Measurements from ENCODE around the gene TMEM184C. TPM values are rescaled to one million over a fixed set of nuclear protein-coding genes. Genes with fewer than 3 reads are reported as not detected.

TMEM184C gene
- total and polyA plus RNA-seq, 2 experiments from 2014 or later = 15.1 to 42.2 TPM

GRCh38 chr4:147616849-147617172, 386 bp upstream of the TMEM184C start:
- H4K20me1 ChIP-seq (replicated peaks; ENCODE audit: insufficient read depth) = peaks cover 13% of the 10 kb centered on the region
- TF ChIP-seq STAT1 (IDR thresholded peaks at IDR 0.05; ENCODE audit: unreplicated experiment) (no peak), NANOG (IDR thresholded peaks at IDR 0.05; ENCODE audit: borderline replicate concordance) (no peak), ZNF114 (CRISPR knock-in tag; IDR thresholded peaks at IDR 0.05) (no peak), JUNB (IDR thresholded peaks at IDR 0.05; ENCODE audit: unreplicated experiment) (no peak)
- Mint-ChIP-seq H3K27me3 (ENCODE audit: insufficient read depth, low read depth, poor library complexity) (peaks cover 4% of the 10 kb centered on the region), H3K4me3 (peak overlapping the region; percentile 94), H3K4me1 (peaks cover 27% of the 10 kb centered on the region), H3K27ac (peak overlapping the region; percentile 97), H3K36me3 (ENCODE audit: low read depth) (peaks cover 15% of the 10 kb centered on the region), H3K9me3 (no peaks in the 10 kb centered on the region)
- DNase-seq (ENCODE audit: low spot score) (no peak), ATAC-seq (peak; percentile 24)
- peak overlapping the region; percentile 66; the same call in 1 of the 2 replicates for H2AFZ ChIP-seq
- no peaks in the 10 kb centered on the region for H3F3A ChIP-seq (replicated peaks; ENCODE audit: low read depth)
- H3K9me2 ChIP-seq (ENCODE audit: insufficient read depth) = no peaks in the 10 kb centered on the region
- H3K4me1 ChIP-seq (ENCODE audit: insufficient read depth) = peaks cover 12% of the 10 kb centered on the region
- peak overlapping the region; percentile 98 for H3K4me3 ChIP-seq
- peaks cover 43% of the 10 kb centered on the region for H3K79me2 ChIP-seq (replicated peaks; ENCODE audit: insufficient read depth)
- no peaks in the 10 kb centered on the region for H3K27me3 ChIP-seq (ENCODE audit: insufficient read depth)
- 0 out of 2 replicates have a peak overlapping the region, but pooled peaks have one; percentile 0 for H3K27ac ChIP-seq (ENCODE audit: low read depth)
- peak overlapping the region; percentile 79 for H3K4me2 ChIP-seq
- H3K36me3 ChIP-seq (ENCODE audit: insufficient read depth) = no peaks in the 10 kb centered on the region

- DNase-seq (ENCODE audit: low spot score) (no peak), ATAC-seq (peak; percentile 8)
- Mint-ChIP-seq H3K4me3 (peak overlapping the region; percentile 94), H3K36me3 (ENCODE audit: low read depth) (peaks cover 19% of the 10 kb centered on the region), H3K9me3 (no peaks in the 10 kb centered on the region), H3K4me1 (peaks cover 21% of the 10 kb centered on the region), H3K27ac (peak overlapping the region; percentile 97), H3K27me3 (ENCODE audit: insufficient read depth, low read depth, poor library complexity) (peaks cover 4% of the 10 kb centered on the region)
- H3K36me3 ChIP-seq (ENCODE audit: insufficient read depth) = 0 out of 2 replicates have a peak, but pooled peaks cover 5% of the 10 kb centered on the region
- no peaks in the 10 kb centered on the region for H3K9me2 ChIP-seq (ENCODE audit: insufficient read depth)
- H3K4me3 ChIP-seq = peak overlapping the region; percentile 98
- H2AFZ ChIP-seq = peak overlapping the region; percentile 79; the same call in 1 of the 2 replicates
- H3K4me2 ChIP-seq = peak overlapping the region; percentile 93
- H3K4me1 ChIP-seq (ENCODE audit: insufficient read depth) = peaks cover 12% of the 10 kb centered on the region
- no peaks in the 10 kb centered on the region for H3F3A ChIP-seq (replicated peaks; ENCODE audit: low read depth)
- no peaks in the 10 kb centered on the region for H3K27me3 ChIP-seq (ENCODE audit: insufficient read depth)
- peak overlapping the region; percentile 93 for H3K27ac ChIP-seq (ENCODE audit: low read depth)
- H4K20me1 ChIP-seq (replicated peaks; ENCODE audit: insufficient read depth) = peaks cover 13% of the 10 kb centered on the region
- H3K79me2 ChIP-seq (replicated peaks; ENCODE audit: insufficient read depth) = peaks cover 55% of the 10 kb centered on the region
- TF ChIP-seq CTCF (conservative IDR thresholded peaks at IDR 0.05; ENCODE audit: low read depth in 2 of 2) (no peak), STAT1 (IDR thresholded peaks at IDR 0.05; ENCODE audit: unreplicated experiment) (no peak), EZH2phosphoT487 (IDR thresholded peaks at IDR 0.05; ENCODE audit: unreplicated experiment) (no peak), JUNB (IDR thresholded peaks at IDR 0.05; ENCODE audit: unreplicated experiment) (no peak), ZNF462 (CRISPR knock-in tag; IDR thresholded peaks at IDR 0.05) (no peak), REST (IDR thresholded peaks at IDR 0.05; ENCODE audit: unreplicated experiment) (no peak), ZNF114 (CRISPR knock-in tag; IDR thresholded peaks at IDR 0.05) (no peak)
Observed at GRCh38 chr4:147617841-147618691, 869 bp downstream of the TMEM184C start.
